Sigmoid colon (tissue), 7 donors: Measurements from ENCODE around the gene DNAI4. TPM values are rescaled to one million over a fixed set of nuclear protein-coding genes. Genes with fewer than 3 reads are reported as not detected.

Experiments
- DNase-seq: peaks from one replicate; pipeline ENCODE4 v3.0.0-alpha.2; 2019
- H3K27ac ChIP-seq, 4 donors: fragments of 200-600 bp; sonication (generic); one replicate each; pipeline ENCODE4 v1.5.1; 2016 to 2019; ENCODE audit warnings: mild to moderate bottlenecking in 1 of 4
- H3K27me3 ChIP-seq, 3 donors: fragments of 200-600 bp; sonication (generic); one replicate each; pipeline ENCODE4 v1.5.1; 2019; ENCODE audit warnings: mild to moderate bottlenecking in 1 of 3
- H3K36me3 ChIP-seq, 4 donors: fragments of 200-600 bp; sonication (generic); one replicate each; pipeline ENCODE4 v1.5.1; 2016 to 2019
- H3K4me1 ChIP-seq, 4 donors: fragments of 200-600 bp; sonication (generic); one replicate each; pipeline ENCODE4 v1.5.1; 2017 to 2019
- H3K4me3 ChIP-seq, 4 donors: fragments of 200-600 bp; sonication (generic); one replicate each; pipeline ENCODE4 v1.5.1; 2017 to 2019; ENCODE audit warnings: mild to moderate bottlenecking in 2 of 4, moderate library complexity in 1 of 4
- H3K9me3 ChIP-seq, 4 donors: fragments of 200-600 bp in 3 of 4; sonication (generic) in 3 of 4; one replicate each; pipeline versions ENCODE4 v1.5.1 to v1.6.1; 2013 to 2019
- EP300 ChIP-seq, 4 donors: sonication (generic); formaldehyde crosslinking; IDR thresholded peaks; one replicate each; pipeline ENCODE4 v1.6.1; 2017; ENCODE audit warnings: antibody characterized with exemption in 4 of 4
- POLR2A ChIP-seq, 2 donors: fragments of 450-650 bp; IDR thresholded peaks; one replicate each; pipeline ENCODE4 v1.6.1; 2016; ENCODE audit warnings: antibody characterized with exemption in 2 of 2, mild to moderate bottlenecking in 2 of 2, moderate library complexity in 2 of 2
- POLR2AphosphoS5 ChIP-seq, 4 donors: sonication (generic); formaldehyde crosslinking; IDR thresholded peaks; one replicate each; pipeline ENCODE4 v1.6.1; 2017; ENCODE audit warnings: antibody characterized with exemption in 4 of 4
- WGBS, 2 donors: extraction: QIAGEN DNeasy Blood & Tissue Kit; methylation state at CpG; one replicate each; pipeline ENCODE4 v1.1.7; 2013; 5-methylcytosine and 5-hydroxymethylcytosine counted together
- intact Hi-C: fragments of 100-400 bp; cut with DNase I; formaldehyde crosslinking; loops from one replicate; pipeline ENCODE4 v1.15.1; 2023
- polyA plus RNA-seq, 3 donors: library from polyadenylated mRNA; stranded (reverse); fragments of 200-250 nt; gene quantifications; one replicate each; pipeline ENCODE4 v1.2.3, GENCODE V29; 2013
- total RNA-seq, 4 donors: library from RNA; depleted of rRNA; stranded (reverse); fragments of >200 nt; gene quantifications; one replicate each; pipeline ENCODE4 v1.1.0, GENCODE V29; 2016
- TF ChIP-seq, protein P1 (sequence below), 4 experiments: fragments of 450-650 bp in 3 of 4; fragments of 200-600 bp in 1 of 4; IDR thresholded peaks; one replicate each; pipeline ENCODE4 v1.5.1; 2016 to 2019; ENCODE audit warnings: antibody characterized with exemption in 4 of 4, mild to moderate bottlenecking in 3 of 4, moderate library complexity in 2 of 4
- donor health status: healthy with polysubstance abuse.
- donor health status: Bipolar disorder and iron deficiency.
- donor health status: healthy.

Gene DNAI4
- total and polyA plus RNA-seq, 7 donors = 3.0 to 16.1 (median 8.4) TPM

DNA sequence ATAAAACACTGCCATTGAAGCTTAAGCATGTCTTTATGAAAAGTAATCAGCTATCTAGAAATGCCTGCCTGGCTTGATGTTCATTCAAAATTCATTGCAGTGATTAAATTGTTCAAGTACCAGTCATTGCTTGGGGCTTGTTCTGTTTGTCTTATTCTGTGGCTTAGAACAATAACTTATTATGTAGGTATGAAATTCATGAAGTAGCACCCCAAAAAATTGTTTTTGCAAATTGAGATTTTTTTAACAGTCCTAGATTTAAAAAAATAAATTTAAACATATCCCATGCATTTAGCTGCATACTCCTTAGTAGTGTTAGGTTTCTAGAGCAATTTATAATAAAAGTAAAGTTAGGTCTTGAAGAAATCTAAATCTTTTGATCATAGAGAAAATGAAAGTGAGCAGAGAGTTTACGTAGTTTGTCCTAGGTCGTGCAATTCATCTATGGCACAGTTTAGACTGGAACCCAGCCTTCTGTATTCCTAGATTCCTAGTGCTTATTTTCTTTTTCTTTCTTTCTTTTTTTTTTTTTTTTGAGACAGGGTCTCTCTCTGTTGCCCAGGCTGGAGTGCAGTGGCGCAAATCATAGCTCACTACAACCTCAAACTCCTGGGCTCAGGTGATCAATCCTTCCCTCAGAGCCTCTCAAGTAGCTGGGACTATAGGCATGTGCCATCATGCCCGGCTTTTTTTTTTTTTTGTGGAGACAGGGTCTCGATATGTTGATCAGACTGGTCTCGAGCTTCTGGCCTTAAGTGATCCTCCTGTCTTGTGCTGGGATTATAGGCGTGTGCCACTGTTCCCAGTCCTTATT lies 9.4 kb upstream of the DNAI4 start:
- Histone ChIP-seq H3K4me3 (peak overlapping the region in 1 of 4 donors; percentile 24), H3K4me1 (peaks cover 0 to 67% (median 45%) of the 10 kb centered on the region in 4 donors), H3K36me3 (no peaks in the 10 kb centered on the region), H3K27ac (peak overlapping the region in 3 of 4 donors; percentile 5 to 32 (median 11)), H3K27me3 (no peaks in the 10 kb centered on the region), H3K9me3 (no peaks in the 10 kb centered on the region)
- no peak for DNase-seq
- 23 to 56% methylated on average over 7 of the region's 7 CpGs for WGBS, 2 donors
- TF ChIP-seq POLR2AphosphoS5 (IDR thresholded peaks at IDR 0.05) = no peak
- TF ChIP-seq EP300 (IDR thresholded peaks at IDR 0.05) = no peak
- TF ChIP-seq, protein P1, sequence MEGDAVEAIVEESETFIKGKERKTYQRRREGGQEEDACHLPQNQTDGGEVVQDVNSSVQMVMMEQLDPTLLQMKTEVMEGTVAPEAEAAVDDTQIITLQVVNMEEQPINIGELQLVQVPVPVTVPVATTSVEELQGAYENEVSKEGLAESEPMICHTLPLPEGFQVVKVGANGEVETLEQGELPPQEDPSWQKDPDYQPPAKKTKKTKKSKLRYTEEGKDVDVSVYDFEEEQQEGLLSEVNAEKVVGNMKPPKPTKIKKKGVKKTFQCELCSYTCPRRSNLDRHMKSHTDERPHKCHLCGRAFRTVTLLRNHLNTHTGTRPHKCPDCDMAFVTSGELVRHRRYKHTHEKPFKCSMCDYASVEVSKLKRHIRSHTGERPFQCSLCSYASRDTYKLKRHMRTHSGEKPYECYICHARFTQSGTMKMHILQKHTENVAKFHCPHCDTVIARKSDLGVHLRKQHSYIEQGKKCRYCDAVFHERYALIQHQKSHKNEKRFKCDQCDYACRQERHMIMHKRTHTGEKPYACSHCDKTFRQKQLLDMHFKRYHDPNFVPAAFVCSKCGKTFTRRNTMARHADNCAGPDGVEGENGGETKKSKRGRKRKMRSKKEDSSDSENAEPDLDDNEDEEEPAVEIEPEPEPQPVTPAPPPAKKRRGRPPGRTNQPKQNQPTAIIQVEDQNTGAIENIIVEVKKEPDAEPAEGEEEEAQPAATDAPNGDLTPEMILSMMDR (IDR thresholded peaks at IDR 0.05) = no peak
- no peak for TF ChIP-seq POLR2A (IDR thresholded peaks at IDR 0.05)
- intact Hi-C loops = loop anchor here (5.0 kb wide), 1 partner anchor 48 kb away; no protein-coding TSS in a partner anchor

DNA sequence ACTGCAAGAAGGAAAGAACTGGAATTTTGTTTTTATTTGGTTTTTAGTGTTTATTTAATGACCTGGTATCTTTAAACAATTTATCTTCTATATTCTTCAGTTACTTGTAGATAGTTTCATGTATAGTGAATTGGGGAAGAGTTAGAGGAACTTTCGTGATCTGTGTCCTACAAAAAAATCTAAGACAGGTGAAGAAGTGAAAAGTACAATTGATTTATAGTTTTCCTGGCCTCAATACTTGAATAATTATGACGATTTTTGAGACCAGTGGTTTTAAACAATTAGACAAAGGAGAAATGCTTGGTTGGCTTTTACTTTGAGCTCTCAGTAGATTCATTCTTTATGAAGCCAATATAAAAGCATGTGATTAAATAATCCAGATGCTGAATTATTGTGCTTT lies 7.6 kb upstream of the DNAI4 start:
- Histone ChIP-seq H3K36me3 (peaks cover 0 to 3% (median 0%) of the 10 kb centered on the region in 4 donors), H3K27me3 (no peaks in the 10 kb centered on the region), H3K27ac (peak overlapping the region in 2 of 4 donors; percentile 1 to 96), H3K4me1 (peaks cover 0 to 50% (median 43%) of the 10 kb centered on the region in 4 donors), H3K4me3 (no peak overlapping the region), H3K9me3 (no peaks in the 10 kb centered on the region)
- DNase-seq = no peak
- intact Hi-C loops = loop anchor here (5.0 kb wide), 1 partner anchor 50 kb away; no protein-coding TSS in a partner anchor
- TF ChIP-seq POLR2AphosphoS5 (IDR thresholded peaks at IDR 0.05) (no peak), POLR2A (IDR thresholded peaks at IDR 0.05) (no peak), EP300 (IDR thresholded peaks at IDR 0.05) (no peak)
- TF ChIP-seq, protein P1 (IDR thresholded peaks at IDR 0.05) = no peak
- 20 to 42% methylated on average over 2 of the region's 2 CpGs for WGBS, 2 donors

DNA sequence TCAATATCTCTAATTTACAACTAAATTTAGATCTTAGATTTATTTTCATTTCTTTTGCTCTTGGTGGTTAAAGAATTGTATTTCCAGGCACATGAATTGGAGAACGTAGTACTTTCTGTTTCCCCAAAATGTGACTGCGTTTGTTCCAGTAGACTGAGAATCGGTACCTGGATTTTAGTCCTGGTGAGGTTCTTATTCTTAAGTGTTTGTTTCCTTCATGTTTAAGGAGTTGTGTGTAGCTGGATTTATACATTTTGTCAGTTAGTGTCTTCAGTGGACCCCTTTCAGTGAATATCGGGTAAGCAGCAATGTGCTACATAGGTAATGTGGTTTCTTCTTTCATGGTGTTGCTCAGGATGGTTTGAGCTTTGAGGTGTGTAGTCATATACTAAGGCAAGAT lies 6.9 kb upstream of the DNAI4 start:
- Histone ChIP-seq H3K36me3 (peaks cover 0 to 3% (median 0%) of the 10 kb centered on the region in 4 donors), H3K9me3 (no peaks in the 10 kb centered on the region), H3K4me1 (peaks cover 0 to 56% (median 43%) of the 10 kb centered on the region in 4 donors), H3K27me3 (no peaks in the 10 kb centered on the region), H3K27ac (peak overlapping the region; percentile 96 to 98 (median 98)), H3K4me3 (peak overlapping the region; percentile 79 to 91 (median 87))
- DNase-seq = no peak
- TF ChIP-seq EP300 (IDR thresholded peaks at IDR 0.05) (no peak), POLR2AphosphoS5 (IDR thresholded peaks at IDR 0.05) (no peak), POLR2A (IDR thresholded peaks at IDR 0.05) (no peak)
- TF ChIP-seq, protein P1 (IDR thresholded peaks at IDR 0.05) = no peak
- 4 to 17% methylated on average over 4 of the region's 4 CpGs for WGBS, 2 donors
- intact Hi-C loops = loop anchor here (2.0 to 5.0 kb wide), 2 partner anchors 51 to 499 kb away; partner anchors contain the start of gene SERBP1

DNA sequence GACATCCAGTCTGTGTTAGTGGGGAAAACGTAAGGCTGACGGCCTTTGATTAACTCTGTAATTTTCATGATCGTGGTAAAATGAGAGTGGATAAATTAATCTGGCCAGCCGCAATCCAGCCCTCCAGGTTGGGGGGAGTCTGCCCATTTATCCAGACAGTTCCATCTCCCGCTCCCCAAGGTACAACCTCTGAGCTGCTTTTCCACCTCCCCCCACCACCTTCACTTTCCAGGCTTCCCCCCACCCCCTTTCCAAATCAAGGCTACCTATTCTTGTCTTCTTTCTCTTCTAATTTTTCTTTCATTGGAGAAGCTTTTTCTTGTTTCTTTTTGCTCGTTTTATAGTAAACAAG lies 6.1 kb upstream of the DNAI4 start:
- Histone ChIP-seq H3K4me3 (peak overlapping the region; percentile 79 to 91 (median 87)), H3K27me3 (no peaks in the 10 kb centered on the region), H3K27ac (peak overlapping the region; percentile 96 to 98 (median 98)), H3K36me3 (peaks cover 0 to 3% (median 0%) of the 10 kb centered on the region in 4 donors), H3K4me1 (peaks cover 0 to 64% (median 51%) of the 10 kb centered on the region in 4 donors), H3K9me3 (no peaks in the 10 kb centered on the region)
- TF ChIP-seq POLR2AphosphoS5 (IDR thresholded peaks at IDR 0.05) = peak in 1 of 4 donors; percentile 5
- TF ChIP-seq EP300 (IDR thresholded peaks at IDR 0.05) = no peak
- intact Hi-C loops = loop anchor here (2.0 to 5.0 kb wide), 2 partner anchors 52 to 500 kb away; partner anchors contain the start of gene SERBP1
- DNase-seq = no peak
- WGBS, 2 donors = 0% methylated on average over 6 of the region's 6 CpGs
